Urinary bladder (tissue), 4 donors: Measurements from ENCODE around the gene ASS1. TPM values are rescaled to one million over a fixed set of nuclear protein-coding genes. Genes with fewer than 3 reads are reported as not detected.

Experiments
- DNase-seq: peaks from one replicate; pipeline ENCODE4 v3.0.0-alpha.2; 2015; ENCODE audit errors: extremely low spot score
- H3K27ac ChIP-seq: one replicate; pipeline ENCODE4 v1.5.1; 2013; ENCODE audit warnings: low read depth, mild to moderate bottlenecking, moderate library complexity
- H3K36me3 ChIP-seq: one replicate; pipeline ENCODE4 v1.6.1; 2013; ENCODE audit warnings: mild to moderate bottlenecking, moderate library complexity; ENCODE audit not compliant: insufficient read depth
- H3K4me1 ChIP-seq: one replicate; pipeline ENCODE4 v1.6.1; 2013; ENCODE audit warnings: mild to moderate bottlenecking, moderate library complexity; ENCODE audit not compliant: insufficient read depth
- H3K4me3 ChIP-seq: one replicate; pipeline ENCODE4 v1.5.1; 2013; ENCODE audit warnings: low read depth, low read length
- WGBS: extraction: QIAGEN DNeasy Blood & Tissue Kit; methylation state at CpG from one replicate; pipeline ENCODE4 v1.1.7; 2013; 5-methylcytosine and 5-hydroxymethylcytosine counted together
- polyA plus RNA-seq: library from polyadenylated mRNA; stranded (reverse); fragments of 200-250 nt; gene quantifications from one replicate; pipeline ENCODE4 v1.2.3, GENCODE V29; 2013
- total RNA-seq: library from RNA; depleted of rRNA; stranded (reverse); fragments of >200 nt; gene quantifications from one replicate; pipeline ENCODE4 v1.2.3, GENCODE V29; 2014
- donor health status: healthy with polysubstance abuse.
- donor health status: healthy.

The ASS1 gene
- total and polyA plus RNA-seq, 2 donors, result 59.5 to 115 TPM

DNA sequence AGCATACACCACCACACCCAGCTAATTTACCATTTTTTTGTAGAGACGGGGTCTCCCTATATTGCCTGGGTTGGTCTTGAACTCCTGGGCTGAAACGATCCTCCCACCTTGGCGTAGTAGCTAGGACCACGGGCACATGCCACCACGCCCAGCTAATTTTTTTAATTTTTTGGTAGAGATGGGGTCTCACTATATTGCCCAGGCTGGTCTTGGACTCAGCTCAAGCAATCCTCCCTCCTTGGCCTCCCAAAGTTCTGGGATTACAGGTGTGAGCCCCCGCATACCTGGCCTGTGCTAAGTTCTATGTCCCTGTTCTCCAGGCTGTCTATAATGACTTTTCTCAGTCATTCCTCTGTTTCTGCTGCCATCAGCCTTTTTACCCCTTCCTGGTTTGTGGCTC, 41.3 kb downstream of the ASS1 start:
- WGBS, result 96% methylated on average over 6 of the region's 6 CpGs
- H3K27ac ChIP-seq, result no peak overlapping the region
- DNase-seq, result no peak
- no peaks in the 10 kb centered on the region for H3K4me1 ChIP-seq
- no peak overlapping the region for H3K4me3 ChIP-seq
- peaks cover 2% of the 10 kb centered on the region for H3K36me3 ChIP-seq

- no peak overlapping the region for H3K27ac ChIP-seq
- H3K4me1 ChIP-seq, result no peaks in the 10 kb centered on the region
- H3K36me3 ChIP-seq, result no peaks in the 10 kb centered on the region
- no peak for DNase-seq
- H3K4me3 ChIP-seq, result no peak overlapping the region
- WGBS, result 83% methylated on average over 6 of the region's 6 CpGs
Measured at GRCh38 chr9:130487500-130487899, 42.7 kb downstream of the ASS1 start.

DNA sequence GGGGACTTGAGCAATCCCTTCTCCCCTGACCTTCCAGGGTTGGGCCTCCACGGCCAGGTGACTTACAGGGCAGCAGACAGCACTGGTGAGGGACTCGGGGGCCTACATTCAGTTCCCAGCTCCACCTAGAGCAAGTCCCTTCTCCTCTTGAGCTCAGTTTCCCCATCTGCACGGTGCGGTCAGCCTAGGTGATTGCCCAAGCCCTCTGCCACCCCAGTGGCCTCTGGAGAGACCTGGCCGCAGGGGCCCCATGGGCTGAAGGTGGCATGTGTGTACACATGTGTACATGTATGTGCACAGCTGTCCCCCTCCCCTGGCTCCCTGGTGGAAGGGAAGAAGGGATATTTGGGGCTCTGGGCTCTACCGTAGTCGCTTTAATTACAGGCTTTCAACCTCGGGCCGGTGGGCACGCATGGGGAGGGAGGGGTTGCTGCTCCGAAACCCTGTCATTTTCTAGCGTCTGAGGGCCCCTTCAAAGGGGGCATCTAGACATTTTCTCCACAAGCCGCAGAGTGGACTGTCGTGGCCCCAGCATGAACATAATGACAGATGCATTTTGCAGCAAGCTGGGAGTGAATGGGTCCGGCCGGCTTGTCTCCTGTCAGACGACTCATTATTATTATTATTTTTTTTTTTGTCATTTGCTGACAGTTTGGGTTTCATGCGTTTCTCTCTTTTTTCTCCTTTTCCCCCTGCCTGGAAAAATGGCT, 44.0 kb downstream of the ASS1 start:
- no peaks in the 10 kb centered on the region for H3K36me3 ChIP-seq
- WGBS, result 88% methylated on average over 18 of the region's 18 CpGs
- no peak overlapping the region for H3K27ac ChIP-seq
- no peaks in the 10 kb centered on the region for H3K4me1 ChIP-seq
- no peak overlapping the region for H3K4me3 ChIP-seq
- no peak for DNase-seq

GRCh38 chr9:130490981-130491380, 46.2 kb downstream of the ASS1 start:
- Histone ChIP-seq H3K27ac (no peak overlapping the region), H3K4me3 (no peak overlapping the region), H3K4me1 (no peaks in the 10 kb centered on the region), H3K36me3 (no peaks in the 10 kb centered on the region)
- DNase-seq, result no peak
- 79% methylated on average over 19 of the region's 19 CpGs for WGBS

- H3K4me1 ChIP-seq, result no peaks in the 10 kb centered on the region
- no peak overlapping the region for H3K27ac ChIP-seq
- no peaks in the 10 kb centered on the region for H3K36me3 ChIP-seq
- DNase-seq, result no peak
- 95% methylated on average over 15 of the region's 15 CpGs for WGBS
- H3K4me3 ChIP-seq, result no peak overlapping the region
Measured at GRCh38 chr9:130491830-130492482, 47.2 kb downstream of the ASS1 start.

- no peak for DNase-seq
- H3K27ac ChIP-seq, result no peak overlapping the region
- H3K4me1 ChIP-seq, result no peaks in the 10 kb centered on the region
- H3K36me3 ChIP-seq, result no peaks in the 10 kb centered on the region
- H3K4me3 ChIP-seq, result no peak overlapping the region
- WGBS, result 87% methylated on average over 7 of the region's 7 CpGs
Measured at GRCh38 chr9:130493021-130493420, 48.3 kb downstream of the ASS1 start.

DNA sequence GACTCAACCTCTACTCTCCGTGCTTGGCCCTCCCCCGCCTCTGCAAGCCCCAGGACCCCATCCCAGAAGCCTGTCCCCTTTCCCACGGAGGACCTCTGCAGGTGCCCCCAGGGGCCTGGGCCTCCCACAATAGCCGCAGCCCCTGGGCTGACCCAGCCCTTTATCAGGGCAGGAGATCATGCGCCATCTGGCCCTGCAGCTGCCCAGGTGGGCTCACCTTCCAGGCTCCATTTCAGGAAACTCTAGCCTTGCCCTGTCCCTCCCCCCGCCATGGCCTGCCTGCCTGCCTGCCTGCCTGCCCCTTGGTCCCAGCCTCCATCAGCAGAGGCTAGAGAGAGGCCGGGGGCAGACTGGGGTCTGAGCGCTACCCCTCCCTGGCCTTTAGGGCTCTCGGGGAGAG, 48.7 kb downstream of the ASS1 start:
- no peak overlapping the region for H3K4me3 ChIP-seq
- 82% methylated on average over 9 of the region's 9 CpGs for WGBS
- no peaks in the 10 kb centered on the region for H3K4me1 ChIP-seq
- H3K36me3 ChIP-seq, result no peaks in the 10 kb centered on the region
- no peak for DNase-seq
- no peak overlapping the region for H3K27ac ChIP-seq

DNA sequence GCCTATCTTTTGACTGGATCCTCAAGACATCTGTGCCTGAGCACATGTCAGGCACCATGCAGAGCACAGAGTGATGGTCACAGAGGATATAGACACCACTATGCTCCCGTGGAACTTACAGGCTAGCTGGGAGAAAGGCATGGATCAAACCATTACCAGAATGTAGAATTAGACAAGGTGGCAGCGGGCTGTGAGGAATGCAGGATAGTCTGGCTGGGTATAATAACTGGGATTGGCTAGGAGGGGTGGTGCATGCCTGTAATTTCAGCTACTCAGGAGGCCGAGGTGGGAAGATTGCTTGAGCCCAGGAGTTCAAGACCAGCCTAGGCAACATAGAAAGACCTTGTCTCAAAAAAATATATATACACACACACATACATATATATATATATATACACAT, 50.3 kb downstream of the ASS1 start:
- Histone ChIP-seq H3K4me1 (no peaks in the 10 kb centered on the region), H3K4me3 (no peak overlapping the region), H3K27ac (no peak overlapping the region), H3K36me3 (no peaks in the 10 kb centered on the region)
- no peak for DNase-seq
- 96% methylated on average over 3 of the region's 3 CpGs for WGBS

- Histone ChIP-seq H3K27ac (no peak overlapping the region), H3K36me3 (no peaks in the 10 kb centered on the region), H3K4me3 (no peak overlapping the region), H3K4me1 (no peaks in the 10 kb centered on the region)
- no peak for DNase-seq
- 86% methylated on average over 10 of the region's 10 CpGs for WGBS
Measured at GRCh38 chr9:130497139-130497538, 52.4 kb downstream of the ASS1 start.

GRCh38 chr9:130498298-130498917, 53.6 kb downstream of the ASS1 start:
- Histone ChIP-seq H3K27ac (no peak overlapping the region), H3K4me3 (no peak overlapping the region), H3K4me1 (no peaks in the 10 kb centered on the region), H3K36me3 (no peaks in the 10 kb centered on the region)
- no peak for DNase-seq
- WGBS, result 80% methylated on average over 7 of the region's 7 CpGs

DNA sequence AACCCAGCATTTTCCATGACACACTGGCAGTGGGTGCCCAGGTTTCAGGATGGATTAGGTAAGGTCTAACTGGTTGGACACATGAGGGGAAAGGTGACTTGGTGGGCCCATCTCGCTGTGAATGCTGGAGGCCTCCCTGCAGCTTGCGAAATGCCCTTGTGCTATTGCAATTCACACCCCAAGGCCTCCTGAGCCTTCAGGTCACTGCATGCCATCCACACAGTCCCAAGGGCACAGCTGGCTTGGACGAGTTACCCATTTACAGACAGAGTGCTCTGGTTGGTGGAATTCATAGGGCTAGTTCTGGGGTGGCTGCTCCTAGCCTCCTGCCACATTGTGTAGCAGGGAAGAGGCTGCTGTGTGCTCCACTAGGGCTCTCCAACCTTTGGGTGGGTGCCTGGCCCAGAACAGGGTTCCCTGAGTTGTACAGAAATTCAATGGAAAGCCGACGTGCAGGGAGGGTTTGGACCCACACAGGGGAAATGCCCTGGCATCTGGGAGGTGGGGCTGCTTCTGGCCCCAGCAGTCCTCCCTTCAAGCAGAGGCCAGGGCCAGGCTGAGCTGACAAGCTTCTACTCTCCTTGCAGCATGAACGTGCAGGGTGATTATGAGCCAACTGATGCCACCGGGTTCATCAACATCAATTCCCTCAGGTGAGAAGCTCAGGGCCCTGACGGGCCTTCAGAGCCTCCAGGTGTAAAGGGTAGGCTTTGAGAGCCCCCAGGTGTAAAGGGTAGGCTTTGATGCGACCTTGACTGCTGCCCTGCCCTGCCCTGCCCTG, 54.3 kb downstream of the ASS1 start:
- DNase-seq, result no peak
- 87% methylated on average over 9 of the region's 9 CpGs for WGBS
- no peaks in the 10 kb centered on the region for H3K36me3 ChIP-seq
- H3K4me1 ChIP-seq, result no peaks in the 10 kb centered on the region
- H3K4me3 ChIP-seq, result no peak overlapping the region
- H3K27ac ChIP-seq, result no peak overlapping the region

DNA sequence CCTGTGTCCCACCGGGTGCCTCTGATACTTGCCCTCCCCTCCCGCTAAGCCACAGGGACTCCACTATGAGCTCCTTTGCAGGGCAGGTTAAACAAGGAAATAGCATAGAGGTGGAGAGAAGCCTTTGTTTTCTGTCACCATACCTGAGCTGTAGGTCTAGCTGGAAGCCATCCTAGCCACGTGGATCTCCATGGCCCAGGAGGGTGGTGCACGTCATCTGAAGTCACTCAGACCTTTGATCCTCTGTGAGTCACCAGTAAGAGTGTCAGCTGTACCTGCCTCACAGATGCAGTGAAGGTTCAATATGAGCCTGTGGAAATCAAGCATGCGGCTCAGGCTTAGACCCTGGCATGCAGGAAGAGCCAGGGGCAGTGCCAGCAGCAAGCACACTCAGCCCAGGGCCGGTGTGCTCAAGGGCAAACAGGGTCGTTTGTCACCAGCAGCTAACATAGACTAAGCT, 55.1 kb downstream of the ASS1 start:
- WGBS, result 77% methylated on average over 7 of the region's 7 CpGs
- Histone ChIP-seq H3K4me1 (no peaks in the 10 kb centered on the region), H3K36me3 (no peaks in the 10 kb centered on the region), H3K4me3 (no peak overlapping the region), H3K27ac (no peak overlapping the region)
- DNase-seq, result no peak

DNA sequence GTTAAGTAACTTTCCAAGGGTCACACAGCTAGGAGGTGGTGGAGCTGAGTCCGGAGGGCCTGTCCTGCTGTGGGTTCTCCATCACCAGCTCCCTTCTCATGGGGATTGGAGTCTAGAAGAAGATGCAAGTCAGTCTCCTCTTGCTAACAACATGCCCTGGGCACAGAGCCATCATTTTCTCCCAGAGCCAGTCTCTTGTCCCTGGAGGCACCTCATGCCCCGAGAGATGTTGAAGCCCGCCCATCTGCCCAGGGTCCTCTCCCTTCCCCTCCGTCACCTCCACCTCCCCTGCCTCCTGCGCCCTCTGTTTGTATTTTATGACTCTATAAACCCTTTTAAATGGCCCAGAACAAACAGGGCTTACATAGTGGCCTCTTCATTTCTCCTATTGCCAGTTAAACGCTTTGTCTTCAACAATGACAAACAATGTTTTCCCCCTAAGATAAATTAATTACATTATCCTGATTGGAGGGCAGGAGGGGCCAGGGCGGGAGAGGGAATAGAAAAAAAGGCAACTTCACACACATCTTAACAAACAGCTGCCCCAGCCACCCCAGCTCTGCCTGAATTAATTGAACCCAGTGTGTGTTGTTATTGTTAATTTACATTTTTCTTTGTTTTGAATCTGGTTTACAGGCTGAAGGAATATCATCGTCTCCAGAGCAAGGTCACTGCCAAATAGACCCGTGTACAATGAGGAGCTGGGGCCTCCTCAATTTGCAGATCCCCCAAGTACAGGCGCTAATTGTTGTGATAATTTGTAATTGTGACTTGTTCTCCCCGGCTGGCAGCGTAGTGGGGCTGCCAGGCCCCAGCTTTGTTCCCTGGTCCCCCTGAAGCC, 55.8 kb downstream of the ASS1 start:
- no peak for DNase-seq
- H3K4me3 ChIP-seq, result no peak overlapping the region
- WGBS, result 68% methylated on average over 12 of the region's 12 CpGs
- no peak overlapping the region for H3K27ac ChIP-seq
- no peaks in the 10 kb centered on the region for H3K36me3 ChIP-seq
- H3K4me1 ChIP-seq, result no peaks in the 10 kb centered on the region
